Heart left ventricle (tissue), 16 donors: Measurements from ENCODE around the gene NIPBL. TPM values are rescaled to one million over a fixed set of nuclear protein-coding genes. Genes with fewer than 3 reads are reported as not detected.
A peak's percentile ranks its signal among the peaks of the same experiment; 100 is the strongest.

Experiments used
- ATAC-seq, 4 donors: fragments of 200-7000 bp; cut with Tn5 transposase; one replicate each; pipeline ENCODE4 v1.9.1; 2020 to 2022; ENCODE audit warnings: moderate library complexity in 4 of 4, mild to moderate bottlenecking in 3 of 4, moderate number of reproducible peaks in 1 of 4
- DNase-seq, 5 donors: peaks; one replicate each; pipeline ENCODE4 v3.0.0-alpha.2; 2020
- H3K27ac ChIP-seq, 12 donors: fragments of 200-600 bp; sonication (generic) in 4 of 12; one replicate each; pipeline versions ENCODE4 v1.5.0 to v1.8.0; 2016 to 2022; ENCODE audit warnings: mild to moderate bottlenecking in 2 of 12
- H3K27me3 ChIP-seq, 9 donors: fragments of 200-600 bp; sonication (generic) in 2 of 9; one replicate each; pipeline versions ENCODE4 v1.5.1 to v1.8.0; 2016 to 2022; ENCODE audit warnings: mild to moderate bottlenecking in 3 of 9
- H3K36me3 ChIP-seq, 9 donors: fragments of 200-600 bp; sonication (generic) in 2 of 9; one replicate each; pipeline versions ENCODE4 v1.5.0 to v1.8.0; 2018 to 2022; ENCODE audit warnings: mild to moderate bottlenecking in 2 of 9
- H3K4me1 ChIP-seq, 12 donors: fragments of 200-600 bp; sonication (generic) in 4 of 12; one replicate each; pipeline versions ENCODE4 v1.5.0 to v1.8.0; 2016 to 2022; ENCODE audit warnings: mild to moderate bottlenecking in 3 of 12
- H3K4me3 ChIP-seq, 12 donors: fragments of 200-600 bp; sonication (generic) in 4 of 12; one replicate each; pipeline versions ENCODE4 v1.5.0 to v1.8.0; 2017 to 2022; ENCODE audit warnings: mild to moderate bottlenecking in 9 of 12, moderate library complexity in 4 of 12
- H3K9me3 ChIP-seq, 12 donors: fragments of 200-600 bp; sonication (generic) in 4 of 12; one replicate each; pipeline versions ENCODE4 v1.5.0 to v1.8.0; 2016 to 2022; ENCODE audit warnings: mild to moderate bottlenecking in 1 of 12
- CTCF ChIP-seq, 12 donors: fragments of 200-600 bp; sonication (generic) in 4 of 12; IDR thresholded peaks; one replicate each; pipeline versions ENCODE4 v1.5.0 to v1.8.0; 2018 to 2022; ENCODE audit warnings: antibody characterized with exemption in 12 of 12, mild to moderate bottlenecking in 5 of 12
- POLR2A ChIP-seq, 2 donors: fragments of 450-650 bp; IDR thresholded peaks; one replicate each; pipeline ENCODE4 v1.6.1; 2017; ENCODE audit warnings: antibody characterized with exemption in 2 of 2, mild to moderate bottlenecking in 2 of 2, moderate library complexity in 2 of 2
- WGBS, 4 donors: extraction: QIAGEN DNeasy Blood & Tissue Kit in 2 of 4; methylation state at CpG; one replicate each; pipeline versions ENCODE4 v1.1.5 to v1.1.7; 2013 to 2018; 5-methylcytosine and 5-hydroxymethylcytosine counted together
- intact Hi-C, 10 donors: fragments of 100-400 bp; cut with DNase I; formaldehyde crosslinking; loops; one replicate each; pipeline versions ENCODE4 v1.11.1 to v1.14.2; 2022
- polyA plus RNA-seq, 2 donors: library from polyadenylated mRNA; stranded (reverse); fragments of 200-250 nt; gene quantifications; one replicate each; pipeline ENCODE4 v1.2.3, GENCODE V29; 2013
- total RNA-seq, 9 donors: library from RNA; depleted of rRNA in 2 of 9; stranded (reverse); fragments of >200 nt in 2 of 9; fragmentation: NEBNext Ultra II Directional in 3 of 9; extraction: Animal tissue kit (Norgen Biotek cat#: 25700) in 3 of 9; gene quantifications; one replicate each; pipeline versions ENCODE4 v1.1.0 to v1.2.4, GENCODE V29; 2016 to 2023
- donor health status: ischemic (EF 13 %, LVEDD 7.1; RV severe dilation, severe dysfunction).
- donor health status: healthy with polysubstance abuse.
- donor health status: DM: no; HTN: yes; CAD: no.
- donor health status: DM: no; HTN: no; CAD: no.
- donor health status: ischemic (EF 25% LVEDD 6.9; RV normal size, moderate dysfunction).
- donor health status: ischemic (EF 25% LVEDD 5.7; RV mildly dilated, moderate dysfunction).
- donor health status: healthy.
- donor health status: DM: yes; HTN: yes; CAD: no.
- donor health status: ischemic (EF 35%, LVEDD 5.7; RV mildly dilated, moderate dysfunction).
- donor health status: nonischemic (EF 11% LVEDD 7.7; RV severe dilation, severe dysfunction).
- donor health status: DM: yes; HTN: yes; CAD: no.
- donor health status: PGD.
- donor health status: ischemic (EF 29% LVEDD 5.4; RV normal size, mild dysfunction).
- donor health status: nonischemic (EF 23%, LVEDD 6.1; RV moderate dilation, normal function).

The NIPBL gene
- total and polyA plus RNA-seq, 11 donors, result 13.2 to 57.3 (median 38.2) TPM

GRCh38 chr5:36957953-36958537 is 81.5 kb downstream of the NIPBL start:
- ATAC-seq (no peak), DNase-seq (no peak)
- Histone ChIP-seq H3K4me1 (peaks cover 0 to 27% (median 11%) of the 10 kb centered on the region in 12 donors), H3K27me3 (no peaks in the 10 kb centered on the region), H3K27ac (no peak overlapping the region), H3K36me3 (peaks cover 0 to 79% (median 45%) of the 10 kb centered on the region in 9 donors), H3K4me3 (no peak overlapping the region), H3K9me3 (no peaks in the 10 kb centered on the region)
- intact Hi-C loops, result no loop called here
- TF ChIP-seq POLR2A (IDR thresholded peaks at IDR 0.05) (no peak), CTCF (IDR thresholded peaks at IDR 0.05) (no peak)
- WGBS, 4 donors, result 65 to 78% (median 73%) methylated on average over 3 of the region's 3 CpGs

DNA sequence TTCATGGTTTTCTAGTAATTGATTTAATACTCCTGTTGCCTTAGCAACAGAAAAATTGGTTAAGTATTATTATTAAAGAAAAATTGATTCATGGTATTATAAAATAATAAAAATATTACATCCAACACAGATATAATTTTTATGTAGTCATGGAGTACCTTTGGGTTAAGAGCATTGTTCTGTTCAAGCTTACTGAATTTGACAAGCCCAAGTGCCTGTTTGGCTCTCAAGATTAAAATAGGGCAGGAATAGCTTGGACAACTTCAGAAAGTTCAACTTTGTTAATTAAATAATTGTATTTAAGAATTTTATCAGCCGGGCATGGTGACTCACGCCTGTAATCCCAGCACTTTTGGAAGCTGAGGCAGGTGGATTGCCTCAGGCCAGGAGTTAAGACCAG is 82.0 kb downstream of the NIPBL start:
- no peaks in the 10 kb centered on the region for H3K27me3 ChIP-seq
- no peaks in the 10 kb centered on the region for H3K9me3 ChIP-seq
- 56 to 66% (median 60%) methylated on average over 2 of the region's 2 CpGs for WGBS, 4 donors
- H3K36me3 ChIP-seq, result peaks cover 0 to 84% (median 50%) of the 10 kb centered on the region in 9 donors
- TF ChIP-seq CTCF (IDR thresholded peaks at IDR 0.05), result no peak
- TF ChIP-seq POLR2A (IDR thresholded peaks at IDR 0.05), result no peak
- peak in 1 of 4 donors; percentile 65 for ATAC-seq
- intact Hi-C loops, result no loop called here
- H3K27ac ChIP-seq, result no peak overlapping the region
- DNase-seq, result no peak
- peaks cover 0 to 22% (median 7%) of the 10 kb centered on the region in 12 donors for H3K4me1 ChIP-seq
- H3K4me3 ChIP-seq, result no peak overlapping the region

DNA sequence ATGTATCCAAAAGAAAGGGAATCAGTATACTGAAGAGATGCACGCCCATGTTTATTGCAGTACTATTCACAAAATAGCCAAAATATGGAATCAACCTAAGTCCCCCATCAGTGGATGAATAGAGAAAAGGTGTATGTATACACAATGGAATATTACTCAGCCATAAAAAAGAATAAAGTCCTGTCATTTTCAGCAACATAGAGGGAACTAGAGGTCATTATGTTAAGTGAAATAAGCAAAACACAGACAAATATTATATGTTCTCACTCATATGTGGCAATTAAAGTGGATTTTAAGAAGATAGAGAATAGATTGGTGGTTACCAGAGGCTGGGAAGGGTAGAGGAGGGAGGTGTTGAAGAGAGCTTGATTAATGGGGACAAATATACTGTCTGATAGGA is 88.6 kb downstream of the NIPBL start:
- H3K36me3 ChIP-seq, result peaks cover 0 to 96% (median 59%) of the 10 kb centered on the region in 9 donors
- DNase-seq, result no peak
- H3K9me3 ChIP-seq, result no peaks in the 10 kb centered on the region
- no peaks in the 10 kb centered on the region for H3K27me3 ChIP-seq
- intact Hi-C loops, result no loop called here
- TF ChIP-seq CTCF (IDR thresholded peaks at IDR 0.05) (no peak), POLR2A (IDR thresholded peaks at IDR 0.05) (no peak)
- H3K27ac ChIP-seq, result no peak overlapping the region
- no peak overlapping the region for H3K4me3 ChIP-seq
- ATAC-seq, result no peak
- peaks cover 0 to 2% (median 0%) of the 10 kb centered on the region in 12 donors for H3K4me1 ChIP-seq
- WGBS, 4 donors, result 95 to 100% (median 98%) methylated on average over 1 of the region's 1 CpG

DNA sequence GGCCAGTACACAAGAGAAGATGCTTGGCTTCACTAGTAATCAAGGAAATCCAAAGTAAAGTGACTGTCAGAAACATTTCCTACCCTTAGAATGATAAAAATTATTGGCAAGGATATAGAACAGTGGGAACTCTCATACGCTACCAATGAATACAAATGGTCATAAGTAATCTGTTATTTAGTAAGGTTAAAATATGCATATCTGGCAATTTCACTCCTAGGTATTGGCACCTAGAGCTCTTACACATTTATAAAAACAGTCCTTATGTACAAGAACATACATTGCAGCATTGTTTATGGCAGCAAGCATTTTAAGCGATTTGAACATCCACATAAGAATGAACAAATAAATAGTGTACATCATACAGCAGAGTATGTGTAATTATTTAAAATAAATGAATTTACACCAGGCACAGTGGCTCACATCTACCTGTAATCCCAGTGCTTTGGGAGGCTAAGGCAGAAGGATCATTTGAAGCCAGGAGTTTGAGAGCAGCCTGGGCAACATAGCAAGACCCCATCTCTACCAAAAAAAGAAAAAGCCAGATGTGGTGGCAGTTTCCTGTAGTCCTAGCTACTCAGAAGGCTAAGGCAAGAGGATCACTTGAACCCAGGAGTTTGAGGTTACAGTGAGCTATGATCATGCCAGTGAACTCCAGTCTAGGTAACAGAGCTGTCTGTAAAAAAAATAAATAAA is 93.3 kb downstream of the NIPBL start:
- peaks cover 0 to 99% (median 69%) of the 10 kb centered on the region in 9 donors for H3K36me3 ChIP-seq
- intact Hi-C loops, result no loop called here
- WGBS, 4 donors, result 97 to 99% (median 98%) methylated on average over 2 of the region's 2 CpGs

More for the DNA sequence above, 93.3 kb downstream of the NIPBL start:
- H3K27ac ChIP-seq, result no peak overlapping the region
- no peaks in the 10 kb centered on the region for H3K9me3 ChIP-seq
- no peak overlapping the region for H3K4me3 ChIP-seq
- no peaks in the 10 kb centered on the region for H3K27me3 ChIP-seq
- ATAC-seq (no peak), DNase-seq (no peak)
- H3K4me1 ChIP-seq, result no peaks in the 10 kb centered on the region
- TF ChIP-seq POLR2A (IDR thresholded peaks at IDR 0.05) (no peak), CTCF (IDR thresholded peaks at IDR 0.05) (no peak)
